HCT116 (cell line): ENCODE results near the gene NECAB3. TPM values are rescaled to one million over a fixed set of nuclear protein-coding genes. Genes with fewer than 3 reads are reported as not detected.

Experiments used
- ATAC-seq: fragments of 200-7000 bp; cut with Tn5 transposase; 2 replicates; pipeline ENCODE4 v1.9.1; 2020; ENCODE audit warnings: mild to moderate bottlenecking, moderate library complexity
- BruUV-seq: library from RNA; stranded (reverse); fragments of 400-500 nt; replicated peaks from 2 replicates; lab custom pipeline; 2021; lab: Mats Ljungman, UMichigan
- CTCF ChIA-PET: fragments of 300-600 bp; sonication (Branson Sonifier 250); formaldehyde crosslinking; loops from one replicate; lab custom pipeline; 2021; ENCODE audit warnings: antibody characterized with exemption; lab: Charles Lee
- POLR2A ChIA-PET: fragments of 300-600, 350-600 bp; sonication (Branson Sonifier 250); formaldehyde crosslinking; loops from one replicate; lab custom pipeline; 2021; ENCODE audit warnings: antibody characterized with exemption; lab: Charles Lee
- RAD21 ChIA-PET, 2 experiments: fragments of 300-600 bp; sonication (Branson Sonifier 250); formaldehyde crosslinking; loops; one replicate each; lab custom pipeline; 2023; ENCODE audit warnings: low total read pairs in 2 of 2; ENCODE audit not compliant: uncharacterized antibody in 2 of 2, unreplicated experiment in 2 of 2, low non-redundant PET in 1 of 2; lab: Charles Lee
- DNase-seq: peaks from one replicate; pipeline ENCODE4 v3.0.0-alpha.2; 2010; ENCODE audit warnings: low read depth, low spot score
- H2AFZ ChIP-seq: fragments of 200-600 bp; shearing (Covaris generic), sonication (generic); 2 replicates; pipeline ENCODE4 v1.6.1; 2017; ENCODE audit warnings: low read depth, mixed run types, mixed read lengths, antibody characterized with exemption, low read length; ENCODE audit not compliant: poor library complexity, severe bottlenecking
- H3K27ac ChIP-seq: 2 replicates; pipeline ENCODE4 v1.5.1; 2012; ENCODE audit warnings: low read depth, low read length
- H3K27me3 ChIP-seq: fragments of 200-600 bp; sonication (generic); 2 replicates; pipeline ENCODE4 v1.6.1; 2016; ENCODE audit warnings: mixed run types, low read length, mixed read lengths; ENCODE audit not compliant: insufficient read depth
- H3K36me3 ChIP-seq, 2 experiments: fragments of 200-500 bp in 1 of 2; fragments of 200-600 bp in 1 of 2; sonication (Bioruptor generic) in 1 of 2; sonication (generic) in 1 of 2; 2 replicates each; pipeline versions ENCODE4 v1.5.1 to v1.6.1; 2014 to 2016; ENCODE audit warnings: low read length in 2 of 2, inconsistent platforms in 1 of 2, mixed read lengths in 1 of 2, mixed run types in 1 of 2; ENCODE audit not compliant: insufficient read depth in 2 of 2, control insufficient read depth in 1 of 2
- H3K4me1 ChIP-seq, 2 experiments: fragments of 200-600 bp in 1 of 2; sonication (generic) in 1 of 2; 2 replicates each; pipeline versions ENCODE4 v1.5.1 to v1.6.1; 2012 to 2017; ENCODE audit warnings: low read length in 2 of 2, inconsistent platforms in 1 of 2, mild to moderate bottlenecking in 1 of 2, mixed read lengths in 1 of 2, mixed run types in 1 of 2, moderate library complexity in 1 of 2; ENCODE audit not compliant: insufficient read depth in 2 of 2, control insufficient read depth in 1 of 2
- H3K4me2 ChIP-seq: fragments of 200-600 bp; sonication (generic); 2 replicates; pipeline ENCODE4 v1.6.1; 2017; ENCODE audit warnings: mixed run types, low read length, mixed read lengths
- H3K4me3 ChIP-seq, 2 experiments: fragments of 200-600 bp in 1 of 2; sonication (generic) in 1 of 2; replicated peaks in 1 of 2; 2 replicates each; pipeline ENCODE4 v1.5.1; 2011 to 2016; ENCODE audit warnings: low read length in 2 of 2, control low read depth in 1 of 2, low read depth in 1 of 2, mild to moderate bottlenecking in 1 of 2, mixed read lengths in 1 of 2, mixed run types in 1 of 2
- H3K79me2 ChIP-seq: fragments of 200-600 bp; sonication (generic); 2 replicates; pipeline ENCODE4 v1.6.1; 2017; ENCODE audit warnings: mild to moderate bottlenecking, mixed run types, low read length, moderate library complexity, mixed read lengths; ENCODE audit not compliant: insufficient read depth
- H3K9ac ChIP-seq: fragments of 200-600 bp; sonication (generic); 2 replicates; pipeline ENCODE4 v1.6.1; 2016; ENCODE audit warnings: low read length, mixed read lengths
- H3K9me2 ChIP-seq: fragments of 200-600 bp; sonication (generic), shearing (Covaris generic); 2 replicates; pipeline ENCODE4 v1.6.1; 2017; ENCODE audit warnings: mixed run types, mild to moderate bottlenecking, moderate library complexity; ENCODE audit not compliant: insufficient read depth
- H3K9me3 ChIP-seq, 2 experiments: fragments of 200-500 bp in 1 of 2; fragments of 200-600 bp in 1 of 2; sonication (Bioruptor generic) in 1 of 2; sonication (generic) in 1 of 2; 2 replicates each; pipeline ENCODE4 v1.6.1; 2014 to 2017; ENCODE audit warnings: low read length in 2 of 2, mixed read lengths in 2 of 2, inconsistent platforms in 1 of 2, low read depth in 1 of 2, mild to moderate bottlenecking in 1 of 2, mixed run types in 1 of 2, moderate library complexity in 1 of 2; ENCODE audit not compliant: control insufficient read depth in 1 of 2, insufficient read depth in 1 of 2
- H4K20me1 ChIP-seq: fragments of 200-600 bp; sonication (generic), shearing (Covaris generic); 2 replicates; pipeline ENCODE4 v1.6.1; 2017; ENCODE audit warnings: mixed run types, mild to moderate bottlenecking, moderate library complexity; ENCODE audit not compliant: insufficient read depth
- ATF3 ChIP-seq: IDR thresholded peaks from 2 replicates; pipeline ENCODE4 v1.6.1; 2012
- CTCF ChIP-seq, 3 experiments: fragments of 200-600 bp in 1 of 3; sonication (generic) in 1 of 3; IDR thresholded peaks in 2 of 3; conservative IDR thresholded peaks in 1 of 3; 2 replicates each; pipeline ENCODE4 v1.5.1; 2012 to 2017; ENCODE audit warnings: low read depth in 2 of 3, low read length in 2 of 3, antibody characterized with exemption in 1 of 3, borderline replicate concordance in 1 of 3, control low read depth in 1 of 3, mild to moderate bottlenecking in 1 of 3, mixed read lengths in 1 of 3, mixed run types in 1 of 3, moderate library complexity in 1 of 3; ENCODE audit not compliant: insufficient read depth in 1 of 3
- EGR1 ChIP-seq: IDR thresholded peaks from 2 replicates; pipeline ENCODE4 v1.6.1; 2012; ENCODE audit warnings: low read depth
- EZH2 ChIP-seq: fragments of 200-600 bp; sonication (generic); IDR thresholded peaks from 2 replicates; pipeline ENCODE4 v1.6.1; 2017; ENCODE audit warnings: antibody characterized with exemption, mixed run types
- EZH2phosphoT487 ChIP-seq: fragments of 200-600 bp; IDR thresholded peaks from 2 replicates; pipeline ENCODE4 v1.6.1; 2018; ENCODE audit warnings: antibody characterized with exemption, borderline replicate concordance
- TCF7L2 ChIP-seq: IDR thresholded peaks from 2 replicates; pipeline ENCODE4 v1.7.0; 2011; ENCODE audit warnings: borderline replicate concordance, inconsistent platforms; ENCODE audit not compliant: insufficient read depth, insufficient read length; ENCODE audit errors: extremely low read depth
- ZFX ChIP-seq: fragments of 450-650 bp; IDR thresholded peaks from 2 replicates; pipeline ENCODE4 v1.6.1; 2017
- intact Hi-C: fragments of 100-400 bp; cut with micrococcal nuclease; formaldehyde crosslinking; loops from 2 replicates; pipeline ENCODE4 v1.10.0; 2022
- total RNA-seq: library from RNA; stranded (reverse); gene quantifications from one replicate; pipeline ENCODE4 v1.2.1, GENCODE V29; 2021; ENCODE audit not compliant: unreplicated experiment

The NECAB3 gene
- total RNA-seq, 1 experiment from 2014 or later: 48.1 TPM

GRCh38 chr20:33650111-33650752 lies 24.0 kb downstream of the NECAB3 start:
- no TSS peak for BruUV-seq
- Histone ChIP-seq H3K27me3 (no peaks in the 10 kb centered on the region), H2AFZ (no peak overlapping the region), H3K27ac (no peak overlapping the region), H3K4me2 (no peak overlapping the region), H3K4me3 (no peak overlapping the region), H3K36me3 (peaks cover 0 to 5% of the 10 kb centered on the region in 2 experiments; a peak in 2 of 4 replicates), H4K20me1 (no peaks in the 10 kb centered on the region), H3K9me2 (no peaks in the 10 kb centered on the region), H3K9me3 (no peaks in the 10 kb centered on the region), H3K4me1 (peaks cover 0 to 16% of the 10 kb centered on the region in 2 experiments; a peak in 1 of 4 replicates), H3K79me2 (no peaks in the 10 kb centered on the region), H3K9ac (no peak overlapping the region)
- ATAC-seq (no peak), DNase-seq (no peak)
- RAD21 ChIA-PET: no interaction called here
- CTCF ChIA-PET: no interaction called here
- no peak for TF ChIP-seq ZFX
- TF ChIP-seq EZH2phosphoT487: no peak
- no peak for TF ChIP-seq EGR1
- no peak for TF ChIP-seq CTCF (IDR thresholded peaks at IDR 0.05 in 2 of 3, conservative IDR thresholded peaks at IDR 0.05 in 1 of 3; ENCODE audit: borderline replicate concordance in 1 of 3, insufficient read depth in 1 of 3, low read depth in 2 of 3, low read length in 2 of 3)
- no peak for TF ChIP-seq EZH2
- TF ChIP-seq ATF3: no peak
- no peak for TF ChIP-seq TCF7L2
- intact Hi-C loops: loop anchor here (5.0 to 10.0 kb wide), 2 partner anchors 133 to 475 kb away; no protein-coding TSS in a partner anchor
- POLR2A ChIA-PET: no interaction called here
